Adrenal gland (tissue), 5 donors: ENCODE results near the gene DOLPP1.

Experiments used
- CTCF ChIP-seq, 6 experiments: fragments of 450-650 bp in 4 of 6; fragments of 200-600 bp in 2 of 6; sonication (generic) in 1 of 6; IDR thresholded peaks; 1 replicate in 5 of 6; 2 replicates in 1 of 6; pipeline versions ENCODE4 v1.5.1 to v1.8.0; 2016 to 2021; ENCODE audit warnings: antibody characterized with exemption in 6 of 6, mild to moderate bottlenecking in 2 of 6, moderate library complexity in 1 of 6
- POLR2A ChIP-seq, 2 donors: fragments of 450-650 bp; IDR thresholded peaks; one replicate each; pipeline ENCODE4 v1.6.1; 2017; ENCODE audit warnings: antibody characterized with exemption in 2 of 2, mild to moderate bottlenecking in 2 of 2, moderate library complexity in 1 of 2
- donor health status: DM: no; HTN: no; CAD: no.

GRCh38 chr9:129122133-129122532 is 41.2 kb downstream of the DOLPP1 start:
- TF ChIP-seq POLR2A (IDR thresholded peaks at IDR 0.05) (no peak), CTCF (IDR thresholded peaks at IDR 0.05) (no peak)
